HG03159 (cell line): ENCODE results near the gene RBM17.
"Not testable (repeated sequence)": the region's sequence is repeated elsewhere in the genome, so short reads cannot be mapped to it uniquely, and the experiment has no call there.

ENCODE experiments used
- ATAC-seq: cut with Tn5 transposase; IDR thresholded peaks from one replicate; pipeline ENCODE4 v1.9.1; 2021; ENCODE audit warnings: mild to moderate bottlenecking, moderate library complexity; ENCODE audit not compliant: unreplicated experiment

RBM17 gene

GRCh38 chr10:6088721-6089333 lies at the start of gene RBM17:
RBM17 (plus strand) TSS chr10:6089034; CDS start chr10:6097066, 8,032 bp downstream.
- peak; percentile 81 for ATAC-seq

GRCh38 chr10:6039711-6040110 lies 49.1 kb upstream of the RBM17 start:
- no peak for ATAC-seq

GRCh38 chr10:6040205-6040604 lies 48.6 kb upstream of the RBM17 start:
- ATAC-seq, result no peak

GRCh38 chr10:6043377-6043776 lies 45.5 kb upstream of the RBM17 start:
- ATAC-seq, result not testable (repeated sequence)

GRCh38 chr10:6044060-6044459 lies 44.8 kb upstream of the RBM17 start:
- ATAC-seq, result no peak

GRCh38 chr10:6044751-6045313 lies 44.0 kb upstream of the RBM17 start:
- ATAC-seq, result no peak

GRCh38 chr10:6045314-6045848 lies 43.5 kb upstream of the RBM17 start:
- no peak for ATAC-seq

- no peak for ATAC-seq
Observed at GRCh38 chr10:6045878-6046772, 42.7 kb upstream of the RBM17 start.

GRCh38 chr10:6046773-6047611 lies 41.8 kb upstream of the RBM17 start:
- no peak for ATAC-seq

- ATAC-seq, result no peak
Observed at GRCh38 chr10:6047847-6048246, 41.0 kb upstream of the RBM17 start.

- no peak for ATAC-seq
Observed at GRCh38 chr10:6048281-6049030, 40.4 kb upstream of the RBM17 start.

- ATAC-seq, result no peak
Observed at GRCh38 chr10:6049031-6049400, 39.8 kb upstream of the RBM17 start.

- peak; percentile 74 for ATAC-seq
Observed at GRCh38 chr10:6050801-6051445, 37.9 kb upstream of the RBM17 start.

- no peak for ATAC-seq
Observed at GRCh38 chr10:6052247-6053221, 36.3 kb upstream of the RBM17 start.

GRCh38 chr10:6053303-6053702 lies 35.5 kb upstream of the RBM17 start:
- ATAC-seq, result no peak

- no peak for ATAC-seq
Observed at GRCh38 chr10:6053816-6054631, 34.8 kb upstream of the RBM17 start.

GRCh38 chr10:6054884-6055283 lies 34.0 kb upstream of the RBM17 start:
- no peak for ATAC-seq

- ATAC-seq, result no peak
Observed at GRCh38 chr10:6055929-6056328, 32.9 kb upstream of the RBM17 start.
